AG10803 (cell line): ENCODE measurements around the gene CADM4.
"Not testable (repeated sequence)": the region's sequence is repeated elsewhere in the genome, so short reads cannot be mapped to it uniquely, and the experiment has no call there.

Source experiments
- DNase-seq: peaks from one replicate; pipeline ENCODE4 v3.0.0; 2010; ENCODE audit warnings: low read depth
- H3K4me3 ChIP-seq: 2 replicates; pipeline ENCODE4 v1.5.1; 2011; ENCODE audit warnings: mild to moderate bottlenecking, low read length, control low read depth
- TF ChIP-seq, protein P1 (sequence below): conservative IDR thresholded peaks from 2 replicates; pipeline ENCODE4 v1.5.1; 2011; ENCODE audit warnings: mild to moderate bottlenecking, low read length, control low read depth, inconsistent platforms

CADM4 gene

DNA sequence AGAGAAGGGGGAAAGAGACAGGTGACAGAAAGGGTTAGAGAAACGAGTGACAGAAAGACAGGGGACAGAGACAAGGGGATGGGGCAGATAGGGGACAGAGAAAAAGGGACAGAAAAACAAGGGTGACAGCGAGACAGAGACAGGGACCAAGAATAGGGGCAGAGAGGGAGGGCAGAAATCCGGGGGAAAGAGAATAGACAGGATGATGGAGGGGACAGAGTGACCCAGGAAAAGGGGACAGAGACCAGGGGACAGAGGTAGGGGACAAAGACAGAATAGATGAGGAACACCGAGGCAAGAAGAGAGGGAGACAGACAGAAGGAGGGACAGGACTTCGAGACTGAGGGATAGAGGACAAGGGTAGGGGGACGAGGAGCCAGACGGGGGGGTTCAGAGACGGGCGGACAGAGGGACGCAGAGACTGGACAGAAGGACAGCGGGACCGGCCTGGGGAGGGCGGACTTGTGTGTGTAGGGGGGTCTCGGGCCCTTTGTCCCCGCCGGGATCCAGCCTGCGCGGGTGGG lies 593 bp downstream of the CADM4 start:
- TF ChIP-seq, protein P1, sequence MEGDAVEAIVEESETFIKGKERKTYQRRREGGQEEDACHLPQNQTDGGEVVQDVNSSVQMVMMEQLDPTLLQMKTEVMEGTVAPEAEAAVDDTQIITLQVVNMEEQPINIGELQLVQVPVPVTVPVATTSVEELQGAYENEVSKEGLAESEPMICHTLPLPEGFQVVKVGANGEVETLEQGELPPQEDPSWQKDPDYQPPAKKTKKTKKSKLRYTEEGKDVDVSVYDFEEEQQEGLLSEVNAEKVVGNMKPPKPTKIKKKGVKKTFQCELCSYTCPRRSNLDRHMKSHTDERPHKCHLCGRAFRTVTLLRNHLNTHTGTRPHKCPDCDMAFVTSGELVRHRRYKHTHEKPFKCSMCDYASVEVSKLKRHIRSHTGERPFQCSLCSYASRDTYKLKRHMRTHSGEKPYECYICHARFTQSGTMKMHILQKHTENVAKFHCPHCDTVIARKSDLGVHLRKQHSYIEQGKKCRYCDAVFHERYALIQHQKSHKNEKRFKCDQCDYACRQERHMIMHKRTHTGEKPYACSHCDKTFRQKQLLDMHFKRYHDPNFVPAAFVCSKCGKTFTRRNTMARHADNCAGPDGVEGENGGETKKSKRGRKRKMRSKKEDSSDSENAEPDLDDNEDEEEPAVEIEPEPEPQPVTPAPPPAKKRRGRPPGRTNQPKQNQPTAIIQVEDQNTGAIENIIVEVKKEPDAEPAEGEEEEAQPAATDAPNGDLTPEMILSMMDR: no peak
- H3K4me3 ChIP-seq: no peak overlapping the region
- DNase-seq: no peak

DNA sequence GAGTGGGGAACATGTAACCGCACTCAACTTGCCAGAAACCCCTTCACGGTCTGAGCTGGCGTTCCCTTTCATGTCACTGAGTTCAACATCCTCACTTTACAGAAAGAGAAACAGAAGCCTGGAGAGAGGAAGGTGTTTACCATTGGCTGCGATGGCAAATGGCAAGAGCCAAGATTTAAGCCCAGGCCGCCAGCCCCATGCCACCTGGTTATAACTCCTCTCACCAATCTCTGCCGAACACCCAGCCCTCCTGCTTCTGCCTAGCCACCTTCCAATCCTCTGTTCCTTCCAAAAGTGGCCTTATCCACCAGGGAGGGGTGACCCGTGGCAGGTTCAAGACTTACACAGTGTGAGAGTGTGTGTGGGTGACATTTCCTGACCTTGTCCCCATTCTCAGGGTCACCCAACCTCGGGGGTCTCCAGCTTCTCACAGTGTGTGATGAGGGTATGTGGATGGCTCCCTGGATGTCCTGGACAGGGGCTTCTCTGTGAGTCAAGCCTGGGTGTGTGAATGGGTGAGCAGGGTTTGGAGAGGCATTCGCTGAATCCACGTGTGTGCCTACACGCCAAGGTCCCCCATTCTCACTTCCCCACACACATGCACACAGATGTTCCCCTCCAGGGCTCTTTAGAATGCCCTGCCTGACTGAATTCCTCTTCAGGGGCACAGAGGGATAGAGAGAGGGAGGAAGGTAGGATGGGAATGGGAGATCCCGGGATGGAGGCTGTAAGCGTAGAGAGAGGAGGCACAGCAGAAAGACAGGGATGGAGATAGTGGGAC lies 1.2 kb downstream of the CADM4 start:
- DNase-seq: no peak
- no peak overlapping the region for H3K4me3 ChIP-seq
- TF ChIP-seq, protein P1: no peak

DNA sequence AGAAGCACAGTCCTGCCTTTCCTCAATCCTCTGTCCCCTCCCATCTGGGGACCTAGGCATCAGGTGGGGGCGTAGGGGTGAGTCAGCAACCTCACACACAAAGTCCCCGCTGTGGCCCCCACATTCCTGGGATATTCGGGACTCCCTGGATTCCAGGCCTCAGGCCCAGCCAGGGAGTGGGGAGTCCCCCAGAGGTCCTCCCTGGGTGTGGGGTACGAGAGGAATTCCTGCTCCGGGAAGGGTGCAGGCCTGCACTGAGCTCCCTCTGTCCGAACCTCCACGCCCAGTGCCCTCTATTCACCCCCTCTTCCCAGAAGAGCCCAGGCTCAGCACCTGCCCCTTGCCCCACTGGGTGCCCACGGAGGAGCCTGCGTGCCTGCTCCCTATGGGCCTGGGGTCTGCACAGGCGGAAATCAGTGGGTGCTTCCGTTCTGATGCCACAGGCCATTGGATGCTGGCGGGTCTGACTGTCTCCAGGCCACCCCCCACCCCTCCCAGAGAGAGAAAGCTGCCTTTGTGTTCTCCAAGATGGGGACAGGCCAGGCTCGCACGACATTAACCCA lies 3.4 kb downstream of the CADM4 start:
- H3K4me3 ChIP-seq: no peak overlapping the region
- TF ChIP-seq, protein P1: no peak
- DNase-seq: no peak

DNA sequence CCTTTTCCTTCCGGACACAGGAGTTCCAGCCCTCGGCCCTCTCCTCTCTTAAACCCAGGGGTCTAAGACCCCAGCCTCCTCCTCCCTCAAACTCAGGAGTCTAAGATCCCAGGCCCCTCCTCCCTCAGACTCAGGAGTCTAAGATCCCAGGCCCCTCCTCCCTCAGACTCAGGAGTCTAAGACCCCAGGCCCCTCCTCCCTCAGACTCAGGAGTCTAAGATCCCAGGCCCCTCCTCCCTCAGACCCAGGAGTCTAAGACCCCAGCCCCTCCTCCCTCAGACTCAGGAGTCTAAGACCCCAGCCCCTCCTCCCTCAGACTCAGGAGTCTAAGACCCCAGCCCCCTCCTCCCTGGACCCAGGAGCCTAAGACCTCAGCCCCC lies 4.1 kb downstream of the CADM4 start:
- H3K4me3 ChIP-seq, DNase-seq: not testable (repeated sequence)

DNA sequence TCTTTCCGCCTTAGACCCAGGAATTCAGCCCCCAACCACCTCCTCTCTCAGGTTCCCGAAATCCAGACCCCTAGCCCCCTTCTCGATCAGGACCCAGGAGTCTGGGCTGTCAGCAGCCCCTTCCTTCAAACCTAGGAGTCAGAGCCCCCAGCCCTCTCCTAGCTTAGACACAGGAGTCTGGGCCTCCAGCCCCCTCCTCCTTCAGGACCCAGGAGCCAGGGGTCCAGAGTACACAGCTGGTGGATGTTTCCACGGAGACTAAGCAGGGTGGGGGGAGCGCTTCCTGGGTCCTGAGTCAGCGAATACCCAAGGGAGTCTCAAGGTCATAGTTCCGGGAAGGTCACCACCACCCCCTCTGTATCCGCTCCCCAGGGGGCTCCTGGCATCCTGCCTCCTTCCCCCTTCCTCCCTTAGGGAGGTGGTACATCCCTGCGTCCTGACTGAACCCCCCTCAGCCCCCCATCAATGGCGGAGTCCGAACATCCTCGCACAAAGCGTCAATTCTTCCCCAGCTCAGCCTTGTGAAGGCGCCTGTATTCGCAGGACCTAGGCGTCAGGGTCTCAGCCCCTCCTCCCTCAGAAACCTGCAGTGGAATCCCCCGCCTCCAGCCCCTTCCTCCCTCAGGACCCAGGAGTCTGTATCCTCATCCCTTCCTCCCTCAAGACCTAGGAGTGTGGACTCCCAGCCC lies 4.6 kb downstream of the CADM4 start:
- H3K4me3 ChIP-seq: no peak overlapping the region; the same call in 1 of the 2 replicates
- TF ChIP-seq, protein P1: no peak
- DNase-seq: peak; percentile 39

DNA sequence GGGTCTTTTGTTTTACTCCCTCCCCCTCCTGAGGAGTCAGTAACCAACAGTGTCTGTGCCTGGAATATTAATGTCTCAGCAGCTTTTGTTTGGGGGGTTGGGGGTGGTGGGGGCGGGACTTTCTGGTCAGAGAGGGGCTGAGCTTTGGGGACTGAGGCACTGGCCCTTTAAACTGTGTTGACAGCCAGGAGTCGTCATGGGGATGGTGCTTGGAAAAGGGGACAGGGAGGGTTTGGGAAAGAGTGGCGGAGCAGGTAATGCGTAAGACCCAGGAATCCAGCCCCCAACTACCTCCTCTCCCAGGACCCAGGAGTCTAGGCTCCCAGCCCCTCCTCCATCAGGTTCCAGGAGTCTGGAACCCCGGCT lies 5.2 kb downstream of the CADM4 start:
- TF ChIP-seq, protein P1: no peak
- no peak for DNase-seq
- no peak overlapping the region; the same call in 1 of the 2 replicates for H3K4me3 ChIP-seq

DNA sequence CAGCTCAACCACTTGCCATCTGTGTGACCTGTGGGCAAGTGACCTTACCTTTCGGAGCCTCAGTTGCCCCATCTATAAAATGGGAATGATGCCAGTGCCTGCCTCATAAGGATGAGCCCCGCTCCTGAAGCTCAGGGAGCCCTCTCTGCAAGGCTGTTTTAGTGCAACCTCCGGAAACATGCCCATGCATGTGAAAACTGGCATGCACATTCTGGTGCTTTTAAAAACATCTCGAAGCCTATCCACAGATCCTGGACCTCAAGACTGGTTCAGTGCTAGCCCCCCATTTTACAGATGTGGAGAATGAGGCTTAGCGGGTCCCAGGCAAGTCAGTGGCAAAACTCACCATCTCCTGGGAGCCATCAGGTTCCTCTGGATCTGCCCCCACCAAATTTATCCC lies 5.6 kb downstream of the CADM4 start:
- H3K4me3 ChIP-seq: no peak overlapping the region
- no peak for DNase-seq

More for the DNA sequence above, 5.6 kb downstream of the CADM4 start:
- TF ChIP-seq, protein P1: no peak
